ENCODE data around the gene PPT2.

- TF ChIP-seq EZH2 (IDR thresholded peaks at IDR 0.05; ENCODE audit: borderline replicate concordance, insufficient read depth, low read length, poor library complexity, severe bottlenecking) (no peak), RAD21 (conservative IDR thresholded peaks at IDR 0.05) (no peak), POLR2AphosphoS5 (IDR thresholded peaks at IDR 0.05) (no peak)
- TF ChIP-seq, protein P1, sequence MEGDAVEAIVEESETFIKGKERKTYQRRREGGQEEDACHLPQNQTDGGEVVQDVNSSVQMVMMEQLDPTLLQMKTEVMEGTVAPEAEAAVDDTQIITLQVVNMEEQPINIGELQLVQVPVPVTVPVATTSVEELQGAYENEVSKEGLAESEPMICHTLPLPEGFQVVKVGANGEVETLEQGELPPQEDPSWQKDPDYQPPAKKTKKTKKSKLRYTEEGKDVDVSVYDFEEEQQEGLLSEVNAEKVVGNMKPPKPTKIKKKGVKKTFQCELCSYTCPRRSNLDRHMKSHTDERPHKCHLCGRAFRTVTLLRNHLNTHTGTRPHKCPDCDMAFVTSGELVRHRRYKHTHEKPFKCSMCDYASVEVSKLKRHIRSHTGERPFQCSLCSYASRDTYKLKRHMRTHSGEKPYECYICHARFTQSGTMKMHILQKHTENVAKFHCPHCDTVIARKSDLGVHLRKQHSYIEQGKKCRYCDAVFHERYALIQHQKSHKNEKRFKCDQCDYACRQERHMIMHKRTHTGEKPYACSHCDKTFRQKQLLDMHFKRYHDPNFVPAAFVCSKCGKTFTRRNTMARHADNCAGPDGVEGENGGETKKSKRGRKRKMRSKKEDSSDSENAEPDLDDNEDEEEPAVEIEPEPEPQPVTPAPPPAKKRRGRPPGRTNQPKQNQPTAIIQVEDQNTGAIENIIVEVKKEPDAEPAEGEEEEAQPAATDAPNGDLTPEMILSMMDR (IDR thresholded peaks at IDR 0.05; ENCODE audit: poor library complexity, severe bottlenecking), result no peak
Measured at GRCh38 chr6:32123681-32124080, 30.3 kb upstream of the PPT2 start.

Measured in neural cell (in vitro differentiated cells).